ENCODE data around the gene SUPT16H. TPM values are rescaled to one million over a fixed set of nuclear protein-coding genes. Genes with fewer than 3 reads are reported as not detected.

Gene SUPT16H
- total RNA-seq, 1 donor from 2014 or later, result 108 TPM

- no peak overlapping the region for H3K27ac Mint-ChIP-seq
- DNase-seq (ENCODE audit: low spot score, unreplicated experiment), result no peak
- no peak overlapping the region for H3K4me3 Mint-ChIP-seq (ENCODE audit: low read depth)
These were observed 36.6 kb downstream of the SUPT16H start for GRCh38 chr14:21347201-21347600.

GRCh38 chr14:21346532-21347135, 37.2 kb downstream of the SUPT16H start:
- no peak overlapping the region for H3K4me3 Mint-ChIP-seq (ENCODE audit: low read depth)
- no peak for DNase-seq (ENCODE audit: low spot score, unreplicated experiment)
- no peaks in the 10 kb centered on the region for H3K9me3 Mint-ChIP-seq (ENCODE audit: low read depth)
- no peaks in the 10 kb centered on the region for H3K27me3 Mint-ChIP-seq
- H3K36me3 Mint-ChIP-seq (ENCODE audit: insufficient read depth), result no peaks in the 10 kb centered on the region
- no peaks in the 10 kb centered on the region for H3K4me1 Mint-ChIP-seq (ENCODE audit: low read depth)
- no peak overlapping the region for H3K27ac Mint-ChIP-seq
- TF ChIP-seq, protein P1, sequence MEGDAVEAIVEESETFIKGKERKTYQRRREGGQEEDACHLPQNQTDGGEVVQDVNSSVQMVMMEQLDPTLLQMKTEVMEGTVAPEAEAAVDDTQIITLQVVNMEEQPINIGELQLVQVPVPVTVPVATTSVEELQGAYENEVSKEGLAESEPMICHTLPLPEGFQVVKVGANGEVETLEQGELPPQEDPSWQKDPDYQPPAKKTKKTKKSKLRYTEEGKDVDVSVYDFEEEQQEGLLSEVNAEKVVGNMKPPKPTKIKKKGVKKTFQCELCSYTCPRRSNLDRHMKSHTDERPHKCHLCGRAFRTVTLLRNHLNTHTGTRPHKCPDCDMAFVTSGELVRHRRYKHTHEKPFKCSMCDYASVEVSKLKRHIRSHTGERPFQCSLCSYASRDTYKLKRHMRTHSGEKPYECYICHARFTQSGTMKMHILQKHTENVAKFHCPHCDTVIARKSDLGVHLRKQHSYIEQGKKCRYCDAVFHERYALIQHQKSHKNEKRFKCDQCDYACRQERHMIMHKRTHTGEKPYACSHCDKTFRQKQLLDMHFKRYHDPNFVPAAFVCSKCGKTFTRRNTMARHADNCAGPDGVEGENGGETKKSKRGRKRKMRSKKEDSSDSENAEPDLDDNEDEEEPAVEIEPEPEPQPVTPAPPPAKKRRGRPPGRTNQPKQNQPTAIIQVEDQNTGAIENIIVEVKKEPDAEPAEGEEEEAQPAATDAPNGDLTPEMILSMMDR (IDR thresholded peaks at IDR 0.05; ENCODE audit: unreplicated experiment), result no peak

More at GRCh38 chr14:21347201-21347600, 36.6 kb downstream of the SUPT16H start:
- Mint-ChIP-seq H3K9me3 (ENCODE audit: low read depth) (no peaks in the 10 kb centered on the region), H3K36me3 (ENCODE audit: insufficient read depth) (peaks cover 5% of the 10 kb centered on the region), H3K27me3 (no peaks in the 10 kb centered on the region), H3K4me1 (ENCODE audit: low read depth) (no peaks in the 10 kb centered on the region)
- TF ChIP-seq, protein P1 (IDR thresholded peaks at IDR 0.05; ENCODE audit: unreplicated experiment), result no peak

DNA sequence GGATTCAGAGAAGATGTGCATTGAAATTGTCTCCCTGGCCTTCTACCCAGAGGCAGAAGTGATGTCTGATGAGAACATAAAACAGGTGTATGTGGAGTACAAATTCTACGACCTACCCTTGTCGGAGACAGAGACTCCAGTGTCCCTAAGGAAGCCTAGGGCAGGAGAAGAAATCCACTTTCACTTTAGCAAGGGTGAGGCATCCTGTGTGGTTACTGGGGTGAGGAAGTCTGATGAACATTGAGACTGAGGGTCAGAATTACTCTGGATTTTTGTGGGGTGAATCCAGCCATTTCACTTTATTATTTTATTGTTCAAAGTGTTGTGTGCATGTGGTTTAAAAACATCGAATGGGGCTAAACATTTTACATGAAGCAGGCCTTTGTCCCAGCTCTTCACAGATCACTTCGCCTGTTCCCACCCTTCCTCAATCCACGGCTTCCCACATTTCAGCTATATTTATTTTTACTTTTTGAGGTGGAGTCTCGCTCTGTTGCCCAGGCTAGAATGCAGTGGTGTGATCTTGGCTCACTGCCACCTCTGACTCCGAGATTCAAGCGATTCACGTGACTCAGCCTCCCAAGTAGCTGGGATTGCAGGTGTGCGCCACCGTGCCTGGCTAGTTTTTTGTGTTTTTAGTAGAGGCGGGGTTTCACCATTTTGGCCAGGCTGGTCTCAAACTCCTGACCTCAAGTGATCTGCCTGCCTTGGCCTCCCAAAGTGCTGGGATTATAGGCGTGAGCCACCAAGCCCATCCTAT, 40.6 kb downstream of the SUPT16H start:
- Mint-ChIP-seq H3K4me3 (ENCODE audit: low read depth) (no peak overlapping the region), H3K4me1 (ENCODE audit: low read depth) (no peaks in the 10 kb centered on the region), H3K27ac (no peak overlapping the region), H3K27me3 (no peaks in the 10 kb centered on the region), H3K9me3 (ENCODE audit: low read depth) (no peaks in the 10 kb centered on the region), H3K36me3 (ENCODE audit: insufficient read depth) (no peaks in the 10 kb centered on the region)
- no peak for DNase-seq (ENCODE audit: low spot score, unreplicated experiment)
- TF ChIP-seq, protein P1 (IDR thresholded peaks at IDR 0.05; ENCODE audit: unreplicated experiment), result no peak

GRCh38 chr14:21334202-21334906, 49.5 kb downstream of the SUPT16H start:
- H3K9me3 Mint-ChIP-seq (ENCODE audit: low read depth), result no peaks in the 10 kb centered on the region
- H3K27ac Mint-ChIP-seq, result no peak overlapping the region
- TF ChIP-seq, protein P1 (IDR thresholded peaks at IDR 0.05; ENCODE audit: unreplicated experiment), result no peak
- no peak overlapping the region for H3K4me3 Mint-ChIP-seq (ENCODE audit: low read depth)
- no peaks in the 10 kb centered on the region for H3K27me3 Mint-ChIP-seq
- H3K36me3 Mint-ChIP-seq (ENCODE audit: insufficient read depth), result no peaks in the 10 kb centered on the region
- no peak for DNase-seq (ENCODE audit: low spot score, unreplicated experiment)
- H3K4me1 Mint-ChIP-seq (ENCODE audit: low read depth), result no peaks in the 10 kb centered on the region

DNA sequence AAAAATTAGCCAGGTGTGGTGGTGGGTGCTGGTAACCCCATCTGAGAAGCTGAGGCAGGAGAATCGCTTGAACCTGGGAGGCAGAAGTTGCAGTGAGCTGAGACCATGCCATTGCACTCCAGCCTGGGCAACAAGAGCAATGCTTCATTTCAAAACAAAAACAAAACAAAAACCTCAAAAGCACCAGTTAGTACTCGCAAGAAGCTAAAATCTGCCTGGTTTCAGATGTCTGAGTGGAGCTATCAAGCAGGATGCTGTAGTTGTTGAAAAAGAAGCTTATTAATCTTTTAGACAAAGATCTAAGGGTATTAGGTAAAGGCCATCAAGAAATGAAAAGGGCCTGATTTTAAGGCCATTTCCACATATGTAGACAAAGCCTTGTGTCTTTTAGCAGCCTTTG, 50.9 kb downstream of the SUPT16H start:
- Mint-ChIP-seq H3K4me1 (ENCODE audit: low read depth) (no peaks in the 10 kb centered on the region), H3K27ac (no peak overlapping the region), H3K4me3 (ENCODE audit: low read depth) (no peak overlapping the region), H3K36me3 (ENCODE audit: insufficient read depth) (no peaks in the 10 kb centered on the region), H3K27me3 (no peaks in the 10 kb centered on the region), H3K9me3 (ENCODE audit: low read depth) (no peaks in the 10 kb centered on the region)
- no peak for DNase-seq (ENCODE audit: low spot score, unreplicated experiment)
- TF ChIP-seq, protein P1 (IDR thresholded peaks at IDR 0.05; ENCODE audit: unreplicated experiment), result no peak
